ENCODE measurements around the gene TTC7B. TPM values are rescaled to one million over a fixed set of nuclear protein-coding genes. Genes with fewer than 3 reads are reported as not detected.

Gene TTC7B
- total RNA-seq, 4 donors from 2014 or later: 14.3 to 48.9 (median 32.5) TPM

- no peaks in the 10 kb centered on the region for H3K9me3 ChIP-seq
- peaks cover 7% of the 10 kb centered on the region for H3K4me1 ChIP-seq
- no peaks in the 10 kb centered on the region for H3K27me3 ChIP-seq
- TF ChIP-seq POLR2A (IDR thresholded peaks at IDR 0.05): no peak
- no peak for TF ChIP-seq POLR2AphosphoS5 (IDR thresholded peaks at IDR 0.05)
- no peak for TF ChIP-seq EP300 (IDR thresholded peaks at IDR 0.05)
- H3K27ac ChIP-seq: no peak overlapping the region
- 84% methylated on average over 6 of the region's 6 CpGs for WGBS
- DNase-seq (ENCODE audit: low spot score in 2 of 2): no peak
- peaks cover 4% of the 10 kb centered on the region for H3K36me3 ChIP-seq
- no peak overlapping the region for H3K4me3 ChIP-seq
These were observed 210.8 kb downstream of the TTC7B start for GRCh38 chr14:90605430-90605829.

- peaks cover 14% of the 10 kb centered on the region for H3K4me1 ChIP-seq
- no peak for DNase-seq (ENCODE audit: low spot score in 2 of 2)
- no peaks in the 10 kb centered on the region for H3K9me3 ChIP-seq
- no peaks in the 10 kb centered on the region for H3K27me3 ChIP-seq
- peaks cover 4% of the 10 kb centered on the region for H3K36me3 ChIP-seq
- 93% methylated on average over 6 of the region's 6 CpGs for WGBS
- no peak overlapping the region for H3K27ac ChIP-seq
- TF ChIP-seq EP300 (IDR thresholded peaks at IDR 0.05): no peak
- no peak for TF ChIP-seq POLR2A (IDR thresholded peaks at IDR 0.05)
- TF ChIP-seq CTCF (IDR thresholded peaks at IDR 0.05): no peak
- no peak overlapping the region for H3K4me3 ChIP-seq
These were observed 211.9 kb downstream of the TTC7B start for GRCh38 chr14:90604356-90604755.

GRCh38 chr14:90603841-90604240 is 212.4 kb downstream of the TTC7B start:
- H3K4me1 ChIP-seq: peaks cover 14% of the 10 kb centered on the region
- no peak overlapping the region for H3K4me3 ChIP-seq
- H3K27me3 ChIP-seq: no peaks in the 10 kb centered on the region
- TF ChIP-seq POLR2A (IDR thresholded peaks at IDR 0.05) (no peak), POLR2AphosphoS5 (IDR thresholded peaks at IDR 0.05) (no peak), CTCF (IDR thresholded peaks at IDR 0.05) (no peak), EP300 (IDR thresholded peaks at IDR 0.05) (no peak)
- no peaks in the 10 kb centered on the region for H3K9me3 ChIP-seq
- WGBS: 76% methylated on average over 3 of the region's 3 CpGs
- DNase-seq (ENCODE audit: low spot score in 2 of 2): no peak
- peaks cover 4% of the 10 kb centered on the region for H3K36me3 ChIP-seq
- H3K27ac ChIP-seq: no peak overlapping the region

- WGBS: 74% methylated on average over 1 of the region's 1 CpG
- no peak overlapping the region for H3K4me3 ChIP-seq
- no peak for DNase-seq (ENCODE audit: low spot score in 2 of 2)
- no peaks in the 10 kb centered on the region for H3K9me3 ChIP-seq
- no peak overlapping the region for H3K27ac ChIP-seq
- H3K27me3 ChIP-seq: no peaks in the 10 kb centered on the region
- H3K36me3 ChIP-seq: peaks cover 4% of the 10 kb centered on the region
- H3K4me1 ChIP-seq: peaks cover 14% of the 10 kb centered on the region
- TF ChIP-seq POLR2AphosphoS5 (IDR thresholded peaks at IDR 0.05) (no peak), EP300 (IDR thresholded peaks at IDR 0.05) (no peak), CTCF (IDR thresholded peaks at IDR 0.05) (no peak), POLR2A (IDR thresholded peaks at IDR 0.05) (no peak)
These were observed 212.9 kb downstream of the TTC7B start for GRCh38 chr14:90603336-90603735.

- H3K27ac ChIP-seq: no peak overlapping the region
- peaks cover 1% of the 10 kb centered on the region for H3K36me3 ChIP-seq
- 49% methylated on average over 9 of the region's 9 CpGs for WGBS
- no peak overlapping the region for H3K4me3 ChIP-seq
- no peaks in the 10 kb centered on the region for H3K27me3 ChIP-seq
- no peak for DNase-seq (ENCODE audit: low spot score in 2 of 2)
- TF ChIP-seq POLR2A (IDR thresholded peaks at IDR 0.05) (no peak), POLR2AphosphoS5 (IDR thresholded peaks at IDR 0.05) (no peak), CTCF (IDR thresholded peaks at IDR 0.05) (no peak), EP300 (IDR thresholded peaks at IDR 0.05) (no peak)
- H3K4me1 ChIP-seq: peaks cover 14% of the 10 kb centered on the region
- H3K9me3 ChIP-seq: no peaks in the 10 kb centered on the region
These were observed 214.0 kb downstream of the TTC7B start for GRCh38 chr14:90602088-90602687.

- Histone ChIP-seq H3K27ac (no peak overlapping the region), H3K9me3 (no peaks in the 10 kb centered on the region)
- WGBS: 65% methylated on average over 9 of the region's 9 CpGs
These were observed 214.7 kb downstream of the TTC7B start for GRCh38 chr14:90601563-90601962.

More at GRCh38 chr14:90601563-90601962, 214.7 kb downstream of the TTC7B start:
- TF ChIP-seq CTCF (IDR thresholded peaks at IDR 0.05): no peak
- no peak for TF ChIP-seq POLR2AphosphoS5 (IDR thresholded peaks at IDR 0.05)
- no peak for TF ChIP-seq POLR2A (IDR thresholded peaks at IDR 0.05)
- Histone ChIP-seq H3K4me3 (no peak overlapping the region), H3K4me1 (peaks cover 14% of the 10 kb centered on the region), H3K36me3 (no peaks in the 10 kb centered on the region), H3K27me3 (no peaks in the 10 kb centered on the region)
- DNase-seq (ENCODE audit: low spot score in 2 of 2): no peak
